Muscle layer of duodenum (tissue), 2 donors: ENCODE results near the gene UBTD1.

Experiments used
- H3K27ac ChIP-seq: one replicate; pipeline ENCODE4 v1.7.0; 2013; ENCODE audit warnings: mild to moderate bottlenecking, low read length
- H3K27me3 ChIP-seq: one replicate; pipeline ENCODE4 v1.7.0; 2013; ENCODE audit warnings: low read depth, mild to moderate bottlenecking, control low read depth, low read length
- H3K36me3 ChIP-seq, 2 donors: one replicate each; pipeline ENCODE4 v1.7.0; 2013; ENCODE audit warnings: low read length in 2 of 2, control low read depth in 1 of 2, mild to moderate bottlenecking in 1 of 2; ENCODE audit not compliant: insufficient read depth in 2 of 2, control insufficient read depth in 1 of 2
- H3K4me1 ChIP-seq, 2 donors: one replicate each; pipeline ENCODE4 v1.7.0; 2013; ENCODE audit warnings: low read length in 2 of 2, mild to moderate bottlenecking in 2 of 2, control low read depth in 1 of 2, moderate library complexity in 1 of 2; ENCODE audit not compliant: insufficient read depth in 2 of 2, control insufficient read depth in 1 of 2
- H3K4me3 ChIP-seq, 2 donors: one replicate each; pipeline ENCODE4 v1.7.0; 2013; ENCODE audit warnings: low read length in 2 of 2, low read depth in 1 of 2, mild to moderate bottlenecking in 1 of 2
- H3K9me3 ChIP-seq, 2 donors: one replicate each; pipeline ENCODE4 v1.7.0; 2013; ENCODE audit warnings: low read length in 2 of 2, control low read depth in 1 of 2, mild to moderate bottlenecking in 1 of 2; ENCODE audit not compliant: control insufficient read depth in 1 of 2
- donor health status: healthy.

Gene UBTD1

DNA sequence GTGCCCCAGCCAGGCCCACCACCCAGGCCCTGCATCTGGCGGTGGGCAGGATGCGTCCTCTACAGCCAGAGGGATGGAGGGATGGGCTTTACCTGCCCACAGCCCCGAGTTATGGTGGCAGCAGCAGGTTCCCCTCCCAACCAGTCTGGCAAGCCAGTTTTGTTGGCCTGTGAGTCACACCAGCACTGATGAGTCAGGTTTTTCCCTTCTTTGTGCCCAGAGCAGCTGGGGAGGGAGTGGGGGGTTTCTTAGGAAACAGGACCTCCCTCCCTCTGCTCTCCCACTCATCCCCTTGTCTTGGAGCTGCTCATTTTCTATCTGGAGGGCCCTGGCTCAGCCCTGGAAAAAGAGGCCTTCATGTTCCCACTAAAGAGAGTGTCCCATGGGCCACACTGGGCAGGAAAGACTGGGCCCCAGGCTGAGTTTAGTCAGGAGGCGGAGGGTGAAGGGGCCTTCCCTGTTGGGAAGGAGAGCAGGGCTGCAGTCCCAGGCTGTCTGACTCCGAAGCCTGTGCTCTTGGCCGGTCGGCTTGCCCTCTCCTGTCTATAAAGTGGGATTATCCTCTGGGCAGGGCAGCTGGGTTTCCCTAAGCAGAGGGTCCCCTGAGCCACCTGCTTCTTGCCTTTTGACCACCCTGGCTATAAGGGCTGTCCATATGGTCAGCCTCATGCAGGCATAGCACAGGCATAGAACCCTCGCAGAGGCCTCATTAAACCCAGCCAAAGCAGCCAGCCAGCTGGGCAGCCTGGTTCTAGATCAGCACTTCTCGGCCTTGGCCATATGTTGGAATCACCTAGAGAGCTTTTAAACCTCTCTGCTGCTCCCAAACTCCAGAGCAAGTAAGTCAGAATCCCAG is 43.7 kb downstream of the UBTD1 start:
- Histone ChIP-seq H3K4me1 (peaks cover 14 to 26% of the 10 kb centered on the region in 2 donors), H3K27me3 (no peaks in the 10 kb centered on the region), H3K9me3 (no peaks in the 10 kb centered on the region), H3K4me3 (peak overlapping the region in 1 of 2 donors; percentile 31), H3K36me3 (peaks cover 0 to 4% of the 10 kb centered on the region in 2 donors), H3K27ac (peak overlapping the region; percentile 88)

DNA sequence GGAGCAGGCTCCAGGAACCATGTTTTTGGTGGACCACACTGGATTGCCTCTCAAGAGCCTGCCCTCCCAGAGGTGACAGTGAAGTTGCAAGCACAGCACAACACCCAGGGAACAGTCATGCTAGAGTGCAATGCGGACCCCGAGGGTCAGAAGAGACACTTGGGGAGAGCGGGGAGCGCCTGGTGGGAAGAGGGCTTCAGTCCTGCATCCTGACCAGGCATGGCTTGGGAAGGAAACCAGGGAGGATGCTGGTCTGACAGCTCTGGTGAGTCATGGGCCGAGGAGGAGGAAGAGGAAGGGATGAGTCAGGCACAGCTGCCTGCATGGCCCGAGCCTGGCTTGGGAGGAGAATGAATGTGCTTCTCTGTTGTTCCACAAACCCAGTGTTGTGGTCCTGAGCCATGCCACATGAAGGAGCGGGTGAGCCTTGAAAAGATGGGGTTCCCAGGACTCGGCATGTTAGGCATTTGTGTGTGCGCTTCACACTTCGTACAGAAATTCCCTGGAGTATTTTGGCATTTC is 44.4 kb downstream of the UBTD1 start:
- no peaks in the 10 kb centered on the region for H3K9me3 ChIP-seq
- H3K27me3 ChIP-seq: no peaks in the 10 kb centered on the region
- H3K4me1 ChIP-seq: peaks cover 14 to 26% of the 10 kb centered on the region in 2 donors
- H3K4me3 ChIP-seq: no peak overlapping the region
- peak overlapping the region; percentile 88 for H3K27ac ChIP-seq
- H3K36me3 ChIP-seq: peaks cover 0 to 4% of the 10 kb centered on the region in 2 donors

DNA sequence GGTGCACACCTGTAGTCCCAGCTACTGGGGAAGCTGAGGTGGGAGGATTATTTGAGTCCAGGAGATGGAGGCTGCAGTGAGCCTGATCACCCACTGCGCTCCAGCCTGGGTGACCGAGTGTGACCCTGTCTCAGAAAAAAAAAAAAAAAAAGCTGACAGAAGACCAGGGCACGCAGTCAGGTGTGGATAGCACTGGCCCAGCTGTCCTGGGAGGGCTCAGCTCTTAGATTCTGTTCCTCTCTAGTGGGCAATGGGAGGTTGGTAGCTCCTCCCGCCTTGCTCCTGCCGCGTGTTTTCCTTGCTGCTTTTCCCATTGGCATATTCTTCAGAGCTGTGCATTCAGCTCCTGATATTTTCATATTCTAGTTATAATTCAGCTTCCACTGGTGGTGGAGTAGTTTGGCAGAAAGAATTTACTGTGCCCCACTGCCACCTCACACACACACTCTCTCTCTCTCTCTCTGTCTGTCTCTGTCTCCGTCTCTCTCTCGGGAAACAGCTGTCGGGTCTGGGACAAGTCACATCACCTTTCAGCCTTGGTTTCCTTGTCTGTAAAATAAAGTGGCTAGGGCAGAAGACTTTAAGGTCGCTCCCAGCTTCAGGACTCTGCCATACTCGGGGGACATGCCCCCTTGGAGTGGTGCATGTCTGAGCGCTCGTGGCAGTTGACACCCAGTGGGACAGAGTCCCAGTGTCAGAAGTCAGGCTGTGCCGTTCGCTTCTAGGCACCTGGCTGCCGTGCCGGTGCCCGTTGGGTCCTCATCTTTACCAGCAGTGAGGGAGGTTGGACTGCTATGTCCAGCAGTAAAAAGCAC is 47.9 kb downstream of the UBTD1 start:
- H3K4me1 ChIP-seq: peaks cover 14 to 26% of the 10 kb centered on the region in 2 donors
- no peaks in the 10 kb centered on the region for H3K9me3 ChIP-seq
- no peak overlapping the region for H3K4me3 ChIP-seq
- H3K27ac ChIP-seq: no peak overlapping the region
- peaks cover 0 to 4% of the 10 kb centered on the region in 2 donors for H3K36me3 ChIP-seq
- no peaks in the 10 kb centered on the region for H3K27me3 ChIP-seq

DNA sequence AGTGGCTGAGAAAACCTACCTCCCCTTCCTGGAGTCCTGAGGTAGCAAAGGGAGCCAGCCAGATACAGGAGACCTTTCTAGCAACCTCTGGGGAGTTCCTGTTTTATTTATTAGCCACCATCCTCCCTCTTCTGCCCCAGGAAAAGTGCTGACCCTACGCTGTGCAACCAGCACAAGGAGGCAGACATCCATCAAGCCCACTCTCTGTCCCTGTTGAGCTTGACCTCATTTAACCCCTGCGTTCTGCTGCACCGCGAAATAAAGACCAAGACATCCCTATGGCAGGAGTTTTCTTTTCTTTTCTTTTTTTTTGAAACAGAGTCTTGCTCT is 48.5 kb downstream of the UBTD1 start:
- Histone ChIP-seq H3K27me3 (no peaks in the 10 kb centered on the region), H3K4me1 (peaks cover 13 to 23% of the 10 kb centered on the region in 2 donors), H3K27ac (no peak overlapping the region)

DNA sequence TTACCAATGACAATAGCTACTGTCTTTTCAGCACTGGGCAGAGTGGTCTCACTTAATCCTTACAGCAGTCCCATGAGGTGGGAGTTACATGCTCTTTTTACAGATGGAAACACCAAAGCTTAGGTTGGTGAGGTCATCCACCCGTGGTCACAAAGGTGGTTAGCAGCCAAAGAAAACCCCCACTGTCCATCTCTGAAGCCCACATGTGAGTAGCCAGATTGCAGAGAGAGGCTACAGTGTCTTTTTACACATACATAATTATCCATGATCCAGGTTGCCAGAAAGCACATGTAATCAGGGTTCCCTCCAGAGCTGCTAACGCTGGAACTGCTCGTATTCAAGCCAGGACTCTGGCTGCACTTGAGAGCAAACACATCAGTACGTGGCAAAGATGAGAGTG is 49.2 kb downstream of the UBTD1 start:
- H3K9me3 ChIP-seq: no peaks in the 10 kb centered on the region
- no peak overlapping the region for H3K4me3 ChIP-seq
- peaks cover 0 to under 1% of the 10 kb centered on the region in 2 donors for H3K36me3 ChIP-seq
- peaks cover 6 to 15% of the 10 kb centered on the region in 2 donors for H3K4me1 ChIP-seq
- H3K27me3 ChIP-seq: no peaks in the 10 kb centered on the region
- no peak overlapping the region for H3K27ac ChIP-seq

More for the DNA sequence above, 48.5 kb downstream of the UBTD1 start:
- Histone ChIP-seq H3K4me3 (no peak overlapping the region), H3K36me3 (peaks cover 0 to 4% of the 10 kb centered on the region in 2 donors), H3K9me3 (no peaks in the 10 kb centered on the region)

DNA sequence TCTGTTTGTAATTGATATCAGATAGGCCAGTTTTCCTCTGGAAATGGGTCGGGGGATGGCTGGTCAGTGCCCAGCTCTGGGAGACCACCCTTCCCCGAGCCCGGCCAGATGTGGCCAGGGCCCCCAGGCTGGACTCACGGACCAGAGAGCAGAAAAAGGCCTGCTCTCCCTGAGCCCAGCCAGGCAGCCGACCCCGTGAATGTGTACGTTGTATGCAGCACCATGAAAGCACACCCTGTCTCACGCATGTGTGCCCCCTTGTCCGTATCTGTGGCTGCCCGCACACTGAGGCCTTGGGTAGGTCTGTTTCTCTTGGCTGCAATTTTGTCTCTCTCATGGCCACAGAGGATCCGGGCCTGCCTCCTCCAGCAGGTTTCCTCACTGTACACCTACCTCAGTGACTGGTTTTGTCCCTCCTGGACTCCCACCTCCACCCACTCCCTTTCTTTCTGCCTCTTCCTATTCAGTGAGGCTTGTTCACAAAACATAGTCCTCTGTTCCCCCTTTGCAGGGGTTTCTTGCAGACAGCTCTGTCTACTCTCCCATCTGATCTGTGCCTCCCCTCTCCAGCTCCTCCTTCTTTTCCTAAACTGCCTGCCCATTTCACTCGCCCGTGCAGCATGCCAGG is 50.2 kb downstream of the UBTD1 start:
- Histone ChIP-seq H3K9me3 (no peaks in the 10 kb centered on the region), H3K27ac (no peak overlapping the region), H3K4me1 (peaks cover 0 to 13% of the 10 kb centered on the region in 2 donors)

DNA sequence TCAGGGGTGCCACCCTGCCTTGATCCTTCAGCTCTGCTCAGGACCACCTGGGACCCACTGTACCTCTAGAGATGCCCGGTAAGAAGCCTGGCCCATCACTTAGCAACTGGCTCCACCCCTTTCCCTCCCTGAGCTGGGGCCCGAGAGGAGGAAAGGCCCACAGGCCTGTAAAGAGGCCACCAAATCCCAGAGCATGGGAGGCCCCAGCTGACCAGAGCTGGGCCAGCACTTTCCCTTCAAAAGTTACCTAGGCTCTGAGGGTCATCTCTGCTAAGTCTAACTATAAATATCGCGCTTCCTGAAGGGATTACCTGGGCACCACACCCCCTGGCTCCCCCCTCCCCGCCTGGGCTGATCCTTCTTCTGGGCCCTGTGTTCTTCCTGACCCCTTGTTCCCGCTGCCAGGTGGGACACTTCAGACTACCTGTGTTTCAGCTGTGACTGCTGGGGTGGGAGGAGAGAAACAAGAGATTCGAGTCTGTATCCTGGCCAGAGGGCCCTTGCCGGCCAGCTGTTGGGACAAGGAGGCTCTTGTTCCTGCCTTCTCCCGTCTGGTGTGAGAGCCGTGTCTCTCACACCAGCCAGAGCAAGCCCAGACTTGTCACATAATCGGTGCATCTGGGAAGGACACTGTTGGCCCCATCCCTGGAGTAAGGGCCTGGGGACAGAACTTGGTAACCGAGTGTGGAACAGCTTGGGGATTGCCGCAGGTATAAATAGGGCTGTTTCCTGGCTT is 51.0 kb downstream of the UBTD1 start:
- Histone ChIP-seq H3K4me1 (peaks cover 0 to 13% of the 10 kb centered on the region in 2 donors), H3K27ac (peak overlapping the region; percentile 45), H3K4me3 (no peak overlapping the region), H3K36me3 (no peaks in the 10 kb centered on the region), H3K27me3 (no peaks in the 10 kb centered on the region), H3K9me3 (no peaks in the 10 kb centered on the region)

More for the DNA sequence above, 50.2 kb downstream of the UBTD1 start:
- Histone ChIP-seq H3K27me3 (no peaks in the 10 kb centered on the region), H3K36me3 (no peaks in the 10 kb centered on the region), H3K4me3 (no peak overlapping the region)

DNA sequence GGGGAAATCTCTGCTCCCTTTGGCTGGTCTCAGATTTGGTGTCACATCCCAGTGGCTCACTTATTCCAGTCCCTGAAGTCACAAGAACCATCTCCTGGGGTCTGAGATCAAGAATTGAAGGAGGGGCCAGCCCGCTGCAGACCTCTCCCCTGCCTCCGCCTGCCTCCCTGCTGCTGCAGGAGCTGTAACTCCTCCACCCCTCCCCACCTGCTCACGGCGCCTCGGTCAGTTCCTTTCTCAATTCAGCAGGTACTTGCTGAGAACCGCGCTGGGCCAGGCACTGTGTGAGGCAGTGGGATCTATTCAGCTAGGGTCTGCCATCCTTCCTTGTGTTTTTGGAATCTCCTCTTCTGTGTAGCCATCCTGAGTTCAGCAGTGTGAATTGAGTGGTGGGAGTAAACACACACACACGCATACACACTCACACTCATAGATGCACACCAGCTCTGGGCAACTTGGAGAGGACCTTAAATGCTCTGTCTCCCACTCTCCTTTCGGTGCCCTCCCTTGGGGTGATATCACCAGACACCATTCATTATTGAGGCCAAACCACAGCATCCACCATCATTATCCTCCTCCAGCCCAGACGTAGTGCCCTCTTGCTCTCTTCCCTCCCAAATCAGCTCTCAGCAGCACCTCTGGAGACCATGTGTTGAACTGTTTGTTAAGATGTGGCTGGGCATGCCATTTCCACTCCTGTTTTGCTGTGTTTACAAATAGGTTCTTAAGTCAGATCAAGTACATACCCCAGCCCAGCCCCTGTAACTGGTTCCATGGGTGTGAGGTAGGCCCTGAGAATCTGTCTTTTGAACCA is 51.8 kb downstream of the UBTD1 start:
- no peak overlapping the region for H3K4me3 ChIP-seq
- no peak overlapping the region for H3K27ac ChIP-seq
- peaks cover 0 to 13% of the 10 kb centered on the region in 2 donors for H3K4me1 ChIP-seq
- H3K27me3 ChIP-seq: no peaks in the 10 kb centered on the region
- no peaks in the 10 kb centered on the region for H3K36me3 ChIP-seq
- no peaks in the 10 kb centered on the region for H3K9me3 ChIP-seq

DNA sequence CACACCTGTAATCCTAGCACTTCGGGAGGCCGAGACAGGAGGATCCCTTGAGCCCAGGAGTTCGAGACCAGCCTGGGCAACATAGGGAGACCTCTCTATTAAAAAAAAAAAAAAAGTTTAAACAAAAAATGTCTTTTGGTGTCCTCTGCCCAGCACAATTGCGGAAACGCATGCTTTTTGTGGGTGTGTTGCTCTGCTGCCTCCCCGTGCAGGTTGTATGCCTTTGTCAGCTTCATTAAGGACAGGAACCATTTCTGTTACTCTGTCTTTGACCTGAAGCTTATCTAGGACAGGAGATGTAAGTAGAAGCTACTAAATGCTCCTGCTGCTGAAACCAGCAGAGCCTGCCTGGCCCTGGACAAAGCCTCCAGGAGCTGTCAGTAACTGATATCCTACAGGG is 52.5 kb downstream of the UBTD1 start:
- no peak overlapping the region for H3K27ac ChIP-seq
- no peak overlapping the region for H3K4me3 ChIP-seq
- H3K36me3 ChIP-seq: no peaks in the 10 kb centered on the region
- no peaks in the 10 kb centered on the region for H3K9me3 ChIP-seq
- no peaks in the 10 kb centered on the region for H3K27me3 ChIP-seq
- H3K4me1 ChIP-seq: peaks cover 0 to 13% of the 10 kb centered on the region in 2 donors

DNA sequence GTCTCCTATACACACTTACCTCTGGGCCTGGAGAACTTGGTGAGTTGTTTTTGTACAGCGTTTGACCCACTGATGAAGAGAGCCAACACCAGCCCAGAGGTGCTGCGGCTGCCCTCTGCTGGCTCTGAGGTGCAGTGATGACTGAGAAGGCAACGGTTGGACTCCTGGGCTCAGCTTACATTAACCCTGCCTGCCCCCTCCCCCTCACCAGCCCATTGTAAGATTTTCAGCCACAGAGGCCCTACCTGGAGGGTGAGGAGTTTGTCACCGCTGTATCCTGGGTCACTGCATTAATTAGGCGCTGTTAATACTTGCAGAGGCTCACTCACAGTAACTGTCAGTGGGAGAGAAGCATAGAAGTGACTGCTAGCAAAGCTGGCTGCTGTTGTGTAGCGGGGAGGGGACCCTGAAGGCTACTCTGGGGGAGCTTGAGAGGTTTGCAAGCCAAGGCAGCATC is 54.9 kb downstream of the UBTD1 start:
- H3K9me3 ChIP-seq: no peaks in the 10 kb centered on the region
- peaks cover 0 to 13% of the 10 kb centered on the region in 2 donors for H3K4me1 ChIP-seq
- no peak overlapping the region for H3K4me3 ChIP-seq
- H3K36me3 ChIP-seq: no peaks in the 10 kb centered on the region
- H3K27me3 ChIP-seq: no peaks in the 10 kb centered on the region
- no peak overlapping the region for H3K27ac ChIP-seq
